ENCODE data around the gene PREX1. TPM values are rescaled to one million over a fixed set of nuclear protein-coding genes. Genes with fewer than 3 reads are reported as not detected.

The PREX1 gene
- total RNA-seq, 1 donor from 2014 or later = 20.8 TPM

DNA sequence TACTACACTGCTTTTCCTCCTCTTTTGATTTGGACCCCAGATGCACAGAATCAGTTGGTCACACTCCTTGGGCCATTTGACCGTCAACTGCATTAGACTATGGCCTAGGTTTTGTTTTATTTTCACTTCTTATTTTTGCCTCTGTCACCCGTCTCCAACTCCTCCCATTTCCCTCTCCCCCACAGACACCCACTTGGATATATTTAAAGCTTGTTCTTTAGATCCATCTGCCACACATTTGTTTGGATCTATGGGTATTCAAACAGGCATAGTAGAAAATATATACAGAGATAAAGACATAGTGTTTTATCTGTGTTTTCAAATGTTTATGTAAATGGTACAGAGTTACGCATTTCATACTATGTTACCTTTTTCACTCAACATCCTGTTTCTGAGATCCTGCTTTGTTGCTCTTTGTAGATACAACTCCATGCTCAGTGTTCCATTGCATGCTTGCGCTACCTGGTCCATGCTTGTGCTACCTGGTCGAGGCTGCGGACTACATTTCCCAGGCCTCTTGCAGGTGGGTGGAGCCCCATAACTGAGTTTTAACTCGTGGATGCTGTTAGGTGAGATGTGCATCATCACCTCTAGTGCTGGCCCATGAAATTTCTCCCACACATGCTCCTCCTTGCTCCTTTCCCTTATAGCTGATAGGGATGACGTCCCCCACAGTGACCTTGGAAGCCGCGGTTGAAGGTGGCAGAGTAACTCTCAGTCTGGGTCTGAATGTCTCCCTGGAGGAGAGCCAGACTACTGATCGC, 11.5 kb upstream of the PREX1 start:
- H3K27me3 Mint-ChIP-seq = peaks cover 30% of the 10 kb centered on the region
- no peak overlapping the region for H3K4me3 Mint-ChIP-seq
- H3K4me1 Mint-ChIP-seq (ENCODE audit: unreplicated experiment) = no peaks in the 10 kb centered on the region
- TF ChIP-seq, protein P1, sequence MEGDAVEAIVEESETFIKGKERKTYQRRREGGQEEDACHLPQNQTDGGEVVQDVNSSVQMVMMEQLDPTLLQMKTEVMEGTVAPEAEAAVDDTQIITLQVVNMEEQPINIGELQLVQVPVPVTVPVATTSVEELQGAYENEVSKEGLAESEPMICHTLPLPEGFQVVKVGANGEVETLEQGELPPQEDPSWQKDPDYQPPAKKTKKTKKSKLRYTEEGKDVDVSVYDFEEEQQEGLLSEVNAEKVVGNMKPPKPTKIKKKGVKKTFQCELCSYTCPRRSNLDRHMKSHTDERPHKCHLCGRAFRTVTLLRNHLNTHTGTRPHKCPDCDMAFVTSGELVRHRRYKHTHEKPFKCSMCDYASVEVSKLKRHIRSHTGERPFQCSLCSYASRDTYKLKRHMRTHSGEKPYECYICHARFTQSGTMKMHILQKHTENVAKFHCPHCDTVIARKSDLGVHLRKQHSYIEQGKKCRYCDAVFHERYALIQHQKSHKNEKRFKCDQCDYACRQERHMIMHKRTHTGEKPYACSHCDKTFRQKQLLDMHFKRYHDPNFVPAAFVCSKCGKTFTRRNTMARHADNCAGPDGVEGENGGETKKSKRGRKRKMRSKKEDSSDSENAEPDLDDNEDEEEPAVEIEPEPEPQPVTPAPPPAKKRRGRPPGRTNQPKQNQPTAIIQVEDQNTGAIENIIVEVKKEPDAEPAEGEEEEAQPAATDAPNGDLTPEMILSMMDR (conservative IDR thresholded peaks at IDR 0.05) = no peak
- no peaks in the 10 kb centered on the region for H3K9me3 Mint-ChIP-seq
- no peak for DNase-seq (ENCODE audit: extremely low spot score, unreplicated experiment)
- H3K36me3 Mint-ChIP-seq = no peaks in the 10 kb centered on the region
- H3K27ac Mint-ChIP-seq = no peak overlapping the region

DNA sequence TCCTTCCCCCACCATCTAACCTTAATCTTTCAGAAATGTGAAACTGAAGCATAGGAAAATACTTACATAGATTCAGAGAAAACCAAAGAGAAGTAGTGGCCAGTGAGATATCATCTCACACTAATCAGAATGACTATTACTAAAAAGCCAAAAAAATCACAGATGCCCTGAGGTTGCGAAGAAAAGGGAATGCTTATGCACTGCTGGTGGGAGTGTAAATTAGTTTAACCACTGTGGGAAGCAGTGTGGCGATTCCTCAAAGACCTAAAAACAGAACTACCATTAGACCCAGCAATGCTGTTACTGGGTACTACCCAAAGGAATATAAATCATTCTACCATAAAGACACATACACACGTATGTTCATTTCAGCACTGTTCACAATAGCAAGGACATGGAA, 9.2 kb upstream of the PREX1 start:
- Mint-ChIP-seq H3K27me3 (peaks cover 27% of the 10 kb centered on the region), H3K27ac (no peak overlapping the region), H3K9me3 (no peaks in the 10 kb centered on the region), H3K4me3 (no peak overlapping the region), H3K4me1 (ENCODE audit: unreplicated experiment) (peaks cover 2% of the 10 kb centered on the region), H3K36me3 (no peaks in the 10 kb centered on the region)
- TF ChIP-seq, protein P1 (conservative IDR thresholded peaks at IDR 0.05) = no peak
- no peak for DNase-seq (ENCODE audit: extremely low spot score, unreplicated experiment)

DNA sequence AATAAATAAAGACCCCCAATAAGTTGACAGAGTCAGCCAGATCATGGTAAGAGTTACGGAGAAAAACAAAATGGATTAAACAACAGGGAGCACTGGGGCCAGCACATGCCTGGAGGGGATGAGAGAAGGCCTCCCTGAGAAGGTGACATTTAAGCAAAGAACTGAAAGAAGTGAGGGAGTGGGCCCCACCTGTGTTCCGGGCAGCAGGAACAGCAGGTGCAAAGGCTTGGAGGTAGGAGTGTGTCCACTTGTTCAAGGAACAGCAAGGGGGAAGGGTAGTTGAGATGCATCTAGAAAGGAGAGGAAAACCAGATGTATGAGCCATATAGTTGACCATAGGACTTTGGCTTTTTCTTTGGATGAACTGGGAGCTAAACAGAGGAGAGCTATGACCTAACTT, 7.6 kb upstream of the PREX1 start:
- Mint-ChIP-seq H3K4me3 (no peak overlapping the region), H3K27me3 (peaks cover 40% of the 10 kb centered on the region), H3K36me3 (no peaks in the 10 kb centered on the region), H3K4me1 (ENCODE audit: unreplicated experiment) (peaks cover 6% of the 10 kb centered on the region), H3K27ac (no peak overlapping the region), H3K9me3 (no peaks in the 10 kb centered on the region)
- no peak for DNase-seq (ENCODE audit: extremely low spot score, unreplicated experiment)
- TF ChIP-seq, protein P1 (conservative IDR thresholded peaks at IDR 0.05) = no peak

DNA sequence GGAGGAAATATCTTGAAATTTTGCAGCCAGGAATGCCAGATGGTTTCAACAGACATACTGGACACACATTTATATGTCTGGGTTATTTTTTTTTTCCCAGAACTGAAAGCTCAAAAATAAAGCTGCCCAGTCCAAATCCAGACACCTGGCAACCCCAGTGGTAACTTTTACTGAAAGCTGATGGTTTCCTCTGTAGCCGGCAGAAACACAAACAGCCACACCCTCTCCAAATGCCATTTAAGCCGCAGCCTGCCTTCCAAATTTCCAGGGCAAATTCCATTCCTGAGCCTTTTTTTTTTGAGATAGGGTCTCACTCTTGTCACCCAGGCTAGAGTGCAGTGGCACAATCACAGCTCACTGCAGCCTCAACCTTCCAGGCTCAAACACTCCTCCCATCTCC, 6.5 kb upstream of the PREX1 start:
- no peaks in the 10 kb centered on the region for H3K9me3 Mint-ChIP-seq
- DNase-seq (ENCODE audit: extremely low spot score, unreplicated experiment) = no peak
- peaks cover 49% of the 10 kb centered on the region for H3K27me3 Mint-ChIP-seq

DNA sequence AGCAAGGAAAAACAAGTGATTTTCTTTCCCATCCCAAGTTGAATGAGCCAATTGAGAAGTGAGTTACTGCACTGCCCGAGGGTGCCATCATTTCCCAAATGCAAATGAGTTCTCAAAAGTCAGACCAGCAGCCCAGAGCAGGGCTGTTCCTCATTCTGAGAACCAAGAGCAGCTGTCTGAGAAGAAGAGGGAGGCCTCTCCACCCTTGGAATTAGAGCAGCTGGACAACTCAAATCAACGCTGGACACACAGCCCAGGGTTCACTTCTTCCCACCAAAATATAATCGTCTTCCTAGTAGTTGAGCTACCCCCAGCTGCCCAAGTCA, 4.6 kb upstream of the PREX1 start:
- DNase-seq (ENCODE audit: extremely low spot score, unreplicated experiment) = no peak
- Mint-ChIP-seq H3K4me3 (no peak overlapping the region), H3K9me3 (no peaks in the 10 kb centered on the region), H3K27me3 (peaks cover 53% of the 10 kb centered on the region), H3K4me1 (ENCODE audit: unreplicated experiment) (peaks cover 11% of the 10 kb centered on the region), H3K27ac (no peak overlapping the region), H3K36me3 (no peaks in the 10 kb centered on the region)
- TF ChIP-seq, protein P1 (conservative IDR thresholded peaks at IDR 0.05) = no peak

More for the DNA sequence above, 6.5 kb upstream of the PREX1 start:
- H3K36me3 Mint-ChIP-seq = no peaks in the 10 kb centered on the region
- H3K27ac Mint-ChIP-seq = no peak overlapping the region
- H3K4me3 Mint-ChIP-seq = no peak overlapping the region
- H3K4me1 Mint-ChIP-seq (ENCODE audit: unreplicated experiment) = peaks cover 6% of the 10 kb centered on the region
- TF ChIP-seq, protein P1 (conservative IDR thresholded peaks at IDR 0.05) = no peak

Data from type B pancreatic cell (in vitro differentiated cells).